HG03175 (cell line): ENCODE data around the gene SOBP.

Experiments
- ATAC-seq: cut with Tn5 transposase; IDR thresholded peaks from one replicate; pipeline ENCODE4 v1.9.1; 2021; ENCODE audit warnings: mild to moderate bottlenecking, moderate library complexity; ENCODE audit not compliant: unreplicated experiment

Gene SOBP

DNA sequence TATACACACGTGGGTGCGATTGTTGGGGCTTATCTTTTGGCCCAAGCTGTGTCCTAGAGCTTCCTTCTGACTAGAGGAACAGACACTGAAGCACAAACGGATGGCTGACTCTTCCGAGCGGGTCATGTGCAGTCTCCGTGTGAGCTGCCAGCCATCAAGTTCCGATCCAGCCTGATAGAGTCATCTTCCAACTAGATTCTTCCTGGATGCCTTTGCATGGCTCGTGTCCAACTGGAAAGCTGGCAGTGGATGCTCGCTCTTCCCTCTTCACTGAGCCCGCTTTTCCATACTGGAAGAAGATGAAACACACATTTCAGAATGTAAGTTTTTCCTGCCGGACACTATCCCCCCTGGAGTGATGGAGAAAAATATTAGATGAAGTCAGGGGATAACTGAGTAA lies 186.1 kb downstream of the SOBP start:
- ATAC-seq: no peak

- ATAC-seq: no peak
These were observed 187.5 kb downstream of the SOBP start for GRCh38 chr6:107677399-107677798.

GRCh38 chr6:107679457-107679856 lies 189.5 kb downstream of the SOBP start:
- no peak for ATAC-seq

DNA sequence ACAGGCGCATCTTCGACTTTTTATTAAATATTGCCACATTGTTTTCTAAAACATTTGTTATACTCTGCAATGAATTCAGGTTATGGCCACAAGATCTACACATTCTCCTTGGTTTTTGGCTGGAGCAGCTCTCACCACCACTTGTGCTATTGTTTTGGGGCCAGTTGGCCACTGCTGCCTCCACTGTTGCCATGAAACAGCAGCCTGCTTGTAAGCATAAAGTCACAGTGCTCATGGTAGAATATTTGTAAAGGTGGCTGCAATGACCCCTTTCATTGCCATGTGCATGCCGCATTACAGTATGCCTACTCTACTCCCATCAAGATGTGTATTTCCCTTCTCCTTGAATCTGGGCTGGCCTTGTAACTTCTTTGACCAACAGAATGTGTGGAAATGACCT lies 192.8 kb downstream of the SOBP start:
- no peak for ATAC-seq

DNA sequence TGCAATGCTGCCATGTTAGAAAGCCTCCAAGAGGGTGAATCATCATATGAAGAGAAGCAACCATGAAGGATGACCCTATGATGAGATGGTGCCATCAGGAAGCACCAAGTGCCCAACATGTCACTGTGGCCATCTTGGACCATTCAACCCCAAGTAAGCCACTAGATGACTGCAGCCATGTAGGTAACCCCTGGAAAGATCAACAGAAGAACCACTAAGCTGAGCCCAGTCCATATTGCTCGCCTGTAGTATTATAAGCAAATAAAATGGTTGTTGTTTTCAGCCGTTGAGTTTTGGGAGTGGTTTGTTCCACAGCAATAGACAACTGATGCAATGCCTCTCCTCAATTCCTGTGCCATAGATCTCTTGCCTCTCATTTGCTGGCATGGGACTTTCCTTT lies 193.3 kb downstream of the SOBP start:
- ATAC-seq: no peak

GRCh38 chr6:107684996-107685395 lies 195.1 kb downstream of the SOBP start:
- ATAC-seq: no peak

DNA sequence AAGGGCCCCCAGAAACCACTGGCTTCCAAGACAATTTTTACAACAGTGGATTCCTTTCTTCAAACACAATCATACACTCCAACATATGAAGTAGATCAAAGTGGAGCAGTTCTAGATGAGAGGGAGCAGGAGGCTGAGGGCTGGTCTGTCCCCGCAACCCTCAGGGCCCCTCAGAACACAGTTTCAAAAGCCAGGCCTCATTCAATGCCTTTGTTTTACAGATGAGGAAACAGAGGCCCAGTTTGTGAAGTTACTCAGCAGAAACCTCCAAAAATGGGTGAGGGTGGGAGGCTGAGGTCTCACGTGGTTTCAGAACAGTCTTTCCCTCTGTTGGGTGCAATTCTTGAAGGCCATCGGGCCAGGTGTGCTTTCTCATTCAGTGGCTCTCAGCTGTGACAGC lies 199.3 kb downstream of the SOBP start:
- ATAC-seq: no peak

DNA sequence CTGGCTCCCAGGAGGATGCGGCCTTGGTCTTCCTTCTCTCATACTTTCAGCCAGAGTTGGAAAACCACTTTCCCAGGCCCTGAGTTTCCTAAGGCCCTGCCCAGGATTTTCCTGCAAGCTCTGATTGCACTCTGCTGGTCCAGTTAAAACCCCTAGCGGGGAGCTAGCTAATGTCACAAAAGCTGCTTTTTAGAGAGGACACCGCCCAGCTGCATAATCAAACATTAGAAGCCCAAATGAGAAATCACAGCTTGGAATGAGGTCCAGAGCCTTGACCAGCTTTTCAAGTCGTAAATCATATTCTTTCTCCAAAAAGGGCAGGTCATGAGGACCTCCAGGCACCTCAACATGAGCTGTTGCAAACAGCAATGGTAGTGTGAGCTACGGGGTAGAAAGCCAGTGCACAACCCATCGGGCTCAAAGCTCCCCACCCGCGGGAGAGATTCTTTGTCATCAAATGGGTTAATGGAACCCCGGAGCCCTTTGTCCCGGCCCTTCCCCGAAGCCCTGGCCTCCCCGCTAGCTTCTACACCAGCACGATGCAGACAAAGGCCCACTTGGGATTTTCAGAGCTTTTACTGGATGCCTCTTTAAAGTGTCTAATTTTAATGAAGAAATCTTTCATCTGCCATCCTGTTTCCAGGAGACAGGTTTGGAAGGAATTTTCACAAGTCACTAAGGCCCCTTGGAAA lies 200.2 kb downstream of the SOBP start:
- no peak for ATAC-seq

- ATAC-seq: no peak
These were observed 200.7 kb downstream of the SOBP start for GRCh38 chr6:107690643-107691061.

DNA sequence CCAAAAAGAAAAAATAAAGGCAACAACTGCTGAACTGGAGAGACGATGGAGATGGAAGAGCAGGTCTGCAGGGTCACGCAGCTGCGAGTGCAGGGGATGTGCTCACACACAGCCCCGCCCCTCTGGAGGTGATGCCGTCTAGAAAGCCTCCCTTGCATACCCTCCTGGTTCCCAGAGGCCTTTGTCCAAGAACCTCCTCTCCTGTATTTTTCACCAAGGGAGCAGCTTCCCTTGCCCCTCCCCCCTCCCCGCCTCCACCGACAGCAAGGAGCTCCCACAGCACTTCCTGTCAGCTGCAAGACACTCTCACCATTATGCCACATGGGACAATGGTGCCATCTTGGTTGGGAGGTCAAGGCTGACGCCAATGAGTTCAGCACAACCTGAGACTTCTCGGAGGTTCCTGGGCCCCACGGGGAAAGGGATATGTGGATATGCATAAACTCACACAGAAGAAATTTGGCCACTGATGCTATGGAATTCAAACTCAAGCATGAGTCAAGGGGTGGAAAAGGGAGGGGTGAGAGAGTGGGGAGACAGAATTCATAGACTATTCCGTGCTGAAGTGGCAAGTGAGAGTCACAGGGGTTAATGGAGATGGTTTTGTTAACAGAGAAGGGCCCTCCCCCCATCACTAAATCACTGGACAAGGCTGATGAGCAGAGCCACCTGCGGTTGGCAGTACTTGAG lies 201.3 kb downstream of the SOBP start:
- no peak for ATAC-seq

- ATAC-seq: no peak
These were observed 202.4 kb downstream of the SOBP start for GRCh38 chr6:107692351-107692750.

DNA sequence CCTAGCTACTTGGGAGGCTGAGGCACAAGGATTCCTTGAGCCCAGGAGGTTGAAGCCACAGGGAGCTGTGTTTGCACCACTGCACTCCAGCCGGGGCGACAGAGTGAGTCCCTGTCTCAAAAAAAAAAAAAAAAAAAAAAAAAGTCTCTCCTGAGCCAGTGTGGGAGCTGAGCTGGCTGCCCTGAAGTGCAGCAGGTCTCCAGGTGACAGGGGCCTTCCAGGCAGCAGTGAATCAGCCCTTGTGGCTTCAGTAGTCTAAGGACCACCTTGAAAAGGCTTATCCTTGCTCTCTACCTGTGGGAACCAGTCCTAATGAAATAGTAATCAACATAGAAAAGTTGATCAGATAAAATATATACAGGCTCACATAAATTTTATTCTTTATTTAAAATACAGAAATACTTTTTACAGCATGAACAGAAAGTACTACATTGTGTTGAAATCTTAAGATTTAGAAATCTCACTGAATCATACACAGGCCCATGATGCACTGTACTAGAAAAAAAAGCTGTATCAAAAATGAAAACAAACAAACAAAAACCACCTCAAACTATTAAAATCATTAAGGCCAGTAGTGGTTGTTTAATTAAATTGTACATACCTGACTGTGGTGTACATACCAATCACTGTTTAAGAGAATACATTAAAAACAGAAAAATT lies 205.3 kb downstream of the SOBP start:
- no peak for ATAC-seq

DNA sequence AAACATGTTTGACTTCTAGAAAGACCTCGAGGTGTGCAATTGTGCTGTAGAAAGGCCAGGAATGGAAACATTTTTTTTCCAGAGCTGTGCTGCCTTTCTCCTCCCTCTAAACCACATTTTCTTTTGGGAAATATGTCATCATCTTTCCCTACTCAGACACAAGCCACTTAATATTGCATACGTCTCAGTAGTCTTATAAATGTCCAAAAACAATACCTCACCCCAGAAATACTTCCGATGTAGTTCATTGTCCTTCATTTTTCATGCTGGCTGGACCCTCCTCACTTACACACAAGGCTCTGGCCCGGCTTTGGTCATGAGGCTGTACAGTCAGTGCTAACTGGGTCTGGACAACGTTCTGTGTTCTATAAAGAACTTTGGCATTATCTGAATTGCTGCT lies 207.8 kb downstream of the SOBP start:
- no peak for ATAC-seq

DNA sequence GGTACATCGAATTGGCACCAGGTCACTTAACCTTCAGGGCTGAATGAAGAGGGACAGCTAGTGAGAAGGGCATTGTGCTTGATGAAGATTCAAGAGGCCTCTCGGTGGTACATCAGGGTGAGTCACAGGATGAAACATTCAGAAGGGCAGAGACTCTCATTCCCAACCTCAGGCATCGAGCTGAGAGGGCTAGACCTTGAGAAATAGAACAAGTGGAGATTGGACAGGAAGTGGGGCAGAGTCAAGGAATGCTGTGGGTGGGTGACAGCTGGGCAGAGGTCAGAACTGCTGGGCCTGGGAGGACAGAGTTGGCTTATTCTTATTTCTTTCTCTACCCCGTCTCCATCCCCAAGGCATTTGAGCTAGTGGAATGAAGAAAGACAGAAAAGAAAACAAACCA lies 208.2 kb downstream of the SOBP start:
- ATAC-seq: no peak

- no peak for ATAC-seq
These were observed 209.3 kb downstream of the SOBP start for GRCh38 chr6:107699254-107699653.

DNA sequence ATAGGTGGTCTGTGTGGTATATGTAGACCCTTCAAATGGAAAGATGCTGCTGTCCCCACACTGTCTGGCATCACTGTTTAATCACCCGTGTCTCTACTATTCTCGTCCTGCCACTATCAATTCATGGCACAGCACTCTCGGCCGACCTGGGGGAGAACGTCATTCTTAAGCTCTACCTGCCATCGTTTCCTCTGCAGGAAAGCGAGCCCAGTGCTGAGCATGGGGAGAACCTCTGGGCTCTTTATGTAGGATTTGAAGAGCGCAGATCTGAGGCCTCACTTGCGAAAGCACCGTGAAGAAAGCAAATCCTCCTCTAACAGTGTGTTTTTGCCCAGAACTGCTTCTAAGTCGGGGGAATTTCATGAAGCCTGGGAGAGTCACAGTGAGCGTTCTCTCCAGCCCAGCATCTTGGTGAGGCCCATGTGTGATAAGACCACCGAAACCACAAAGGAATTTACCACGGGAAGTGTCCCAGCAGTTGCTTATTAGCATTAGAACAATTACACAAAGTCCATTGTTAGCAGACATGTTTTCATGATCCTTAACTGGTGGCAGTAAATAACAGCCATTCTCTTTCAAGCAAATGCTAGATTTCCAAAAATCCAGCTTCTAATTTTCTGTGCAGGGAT lies 209.9 kb downstream of the SOBP start:
- ATAC-seq: no peak

- no peak for ATAC-seq
These were observed 213.7 kb downstream of the SOBP start for GRCh38 chr6:107703606-107704005.

DNA sequence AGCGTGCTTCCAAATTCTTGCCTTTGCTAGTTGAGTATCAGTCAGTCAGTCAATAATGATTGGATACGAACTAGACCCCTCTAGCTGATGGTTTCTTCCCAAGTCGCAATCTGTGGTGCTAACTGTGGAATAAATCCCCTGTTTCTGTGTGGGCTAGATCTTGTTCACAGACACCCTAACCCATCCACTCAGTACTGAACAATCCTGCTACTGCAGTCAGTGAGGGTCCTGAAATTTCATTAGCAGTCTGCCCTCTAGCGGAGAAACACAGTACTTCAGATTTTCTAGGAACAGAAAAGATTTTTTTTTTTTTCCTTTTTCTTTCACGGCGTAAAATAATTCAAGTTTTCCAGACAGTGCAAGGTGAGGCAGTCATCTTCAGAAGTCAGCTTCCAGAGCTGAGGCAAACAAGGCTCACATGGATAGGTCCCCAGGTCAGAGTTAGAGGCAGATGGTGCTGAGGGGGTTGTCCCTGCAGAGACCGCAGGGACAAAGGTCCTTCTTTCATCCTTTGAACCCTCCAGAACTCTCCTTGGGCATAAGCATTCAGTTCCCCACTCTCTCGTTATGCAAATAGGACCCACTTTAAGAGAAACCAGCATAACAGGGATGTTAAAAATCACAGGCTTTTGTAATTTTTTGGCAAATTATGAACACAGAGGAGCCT lies 214.6 kb downstream of the SOBP start:
- no peak for ATAC-seq

DNA sequence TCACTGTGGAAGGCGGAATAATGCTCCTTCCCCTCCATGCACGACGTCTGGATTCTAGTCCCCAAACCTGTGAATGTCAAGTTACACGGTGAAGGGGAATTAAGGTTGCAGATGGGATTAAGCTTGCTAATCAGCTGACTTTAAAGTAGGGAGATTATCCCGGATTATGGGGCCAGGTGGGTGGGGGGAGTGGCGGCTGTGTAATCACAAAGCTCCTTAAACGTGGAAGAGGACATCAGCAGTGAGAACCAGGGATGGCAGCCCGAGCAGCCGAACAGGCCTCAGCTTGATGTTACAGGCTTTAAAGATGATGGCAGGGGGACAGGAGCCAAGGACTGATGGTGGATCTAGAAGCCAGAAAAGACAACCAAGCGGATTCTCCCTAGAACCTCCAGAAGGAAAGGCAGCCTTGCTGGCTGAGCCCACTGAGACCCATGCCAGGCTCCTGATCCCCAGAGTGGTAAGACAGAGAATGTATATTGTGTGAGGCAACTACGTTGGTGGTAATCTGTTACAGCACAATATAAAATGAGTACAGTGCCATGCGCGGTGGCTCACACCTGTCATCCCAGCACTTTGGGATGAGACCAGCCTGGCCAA lies 216.7 kb downstream of the SOBP start:
- ATAC-seq: no peak

DNA sequence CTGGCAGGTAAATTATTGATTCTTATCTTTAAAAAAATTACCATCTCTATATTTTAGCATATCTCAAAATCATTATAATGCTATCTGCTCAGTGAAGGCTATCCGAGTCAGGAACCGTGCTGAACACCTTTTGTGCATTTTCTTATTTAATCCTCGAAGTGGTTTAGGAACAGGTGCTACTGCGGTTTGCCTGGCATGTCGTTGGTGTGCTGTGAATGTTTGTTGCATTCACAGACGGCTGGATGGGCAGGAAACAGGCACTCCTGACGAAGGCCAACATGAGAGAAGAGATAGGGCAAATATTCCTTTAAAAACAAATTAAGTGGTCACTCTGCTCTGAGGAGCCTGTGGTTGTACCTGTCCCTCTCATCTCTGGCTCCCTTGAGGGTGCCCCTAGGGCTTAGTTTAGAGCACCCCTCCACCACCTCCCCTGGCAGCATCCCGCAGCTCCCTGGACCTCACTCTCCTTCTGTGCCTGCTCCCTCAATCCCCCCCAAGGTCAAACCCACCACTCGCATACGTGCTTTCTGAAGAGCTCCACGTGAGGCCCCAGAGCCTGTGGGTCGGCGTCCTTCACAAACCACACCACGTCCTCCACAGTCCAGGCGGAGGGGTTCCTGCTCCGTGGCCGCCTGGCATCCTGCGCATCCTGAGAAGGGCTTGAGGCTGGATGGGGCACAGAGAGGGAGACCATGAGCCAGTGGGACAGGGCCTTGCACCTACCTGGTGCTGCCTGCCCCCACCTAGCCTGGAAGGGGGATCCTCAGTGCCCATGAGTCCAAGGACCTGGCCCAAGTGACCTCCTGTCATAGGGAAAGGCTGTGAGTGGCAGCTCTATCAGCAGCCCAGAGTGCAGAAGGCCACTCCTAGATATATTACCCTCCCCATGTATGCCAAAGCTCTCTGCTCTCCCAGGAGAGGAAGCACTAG lies 217.7 kb downstream of the SOBP start:
- ATAC-seq: no peak
